Measurements from ENCODE around the gene MIPOL1. TPM values are rescaled to one million over a fixed set of nuclear protein-coding genes. Genes with fewer than 3 reads are reported as not detected.

MIPOL1 gene
- total RNA-seq, 2 experiments from 2014 or later = not detected

GRCh38 chr14:37483672-37484071 is 285.9 kb downstream of the MIPOL1 start:
- Histone ChIP-seq H3K79me2 (ENCODE audit: insufficient read depth, low read depth, low read length) (no peaks in the 10 kb centered on the region), H4K20me1 (ENCODE audit: insufficient read depth, low read length) (no peaks in the 10 kb centered on the region), H2AFZ (ENCODE audit: low read length) (no peak overlapping the region), H3K4me2 (ENCODE audit: low read length) (no peak overlapping the region), H3K9me3 (ENCODE audit: low read length) (no peaks in the 10 kb centered on the region), H3K27ac (ENCODE audit: low read depth, low read length, poor library complexity, severe bottlenecking) (no peak overlapping the region), H3K4me3 (ENCODE audit: low read depth, low read length, poor library complexity, severe bottlenecking) (no peak overlapping the region), H3K9me2 (ENCODE audit: insufficient read depth, low read length) (no peaks in the 10 kb centered on the region), H3K36me3 (ENCODE audit: insufficient read depth, low read length) (no peaks in the 10 kb centered on the region), H3K4me1 (ENCODE audit: insufficient read depth, low read length, poor library complexity, severe bottlenecking) (no peaks in the 10 kb centered on the region)
- ChIA-PET POLR2A (no interaction called here), CTCF (ENCODE audit: unreplicated experiment) (no interaction called here)
- no peak for DNase-seq (ENCODE audit: low spot score)
- no TSS peak for BruUV-seq (replicated peaks)
- intact Hi-C loops (cut with micrococcal nuclease; ENCODE audit: unreplicated experiment) = no loop called here
- TF ChIP-seq EZH2phosphoT487 (IDR thresholded peaks at IDR 0.05; ENCODE audit: borderline replicate concordance, low read depth, low read length) = no peak
- TF ChIP-seq CTCF (conservative IDR thresholded peaks at IDR 0.05; ENCODE audit: low read length) = no peak

GRCh38 chr14:37490607-37491006 is 292.9 kb downstream of the MIPOL1 start:
- H3K9me3 ChIP-seq (ENCODE audit: low read length) = no peaks in the 10 kb centered on the region
- no peak overlapping the region for H3K4me2 ChIP-seq (ENCODE audit: low read length)
- no peaks in the 10 kb centered on the region for H4K20me1 ChIP-seq (ENCODE audit: insufficient read depth, low read length)
- H3K79me2 ChIP-seq (ENCODE audit: insufficient read depth, low read depth, low read length) = no peaks in the 10 kb centered on the region
- ChIA-PET CTCF (ENCODE audit: unreplicated experiment) (no interaction called here), POLR2A (no interaction called here)
- no peak overlapping the region for H3K27ac ChIP-seq (ENCODE audit: low read depth, low read length, poor library complexity, severe bottlenecking)
- H3K4me3 ChIP-seq (ENCODE audit: low read depth, low read length, poor library complexity, severe bottlenecking) = no peak overlapping the region
- BruUV-seq (replicated peaks) = no TSS peak
- H2AFZ ChIP-seq (ENCODE audit: low read length) = no peak overlapping the region
- no peaks in the 10 kb centered on the region for H3K9me2 ChIP-seq (ENCODE audit: insufficient read depth, low read length)
- intact Hi-C loops (cut with micrococcal nuclease; ENCODE audit: unreplicated experiment) = no loop called here
- H3K4me1 ChIP-seq (ENCODE audit: insufficient read depth, low read length, poor library complexity, severe bottlenecking) = no peaks in the 10 kb centered on the region
- no peak for DNase-seq (ENCODE audit: low spot score)
- no peaks in the 10 kb centered on the region for H3K36me3 ChIP-seq (ENCODE audit: insufficient read depth, low read length)
- TF ChIP-seq CTCF (conservative IDR thresholded peaks at IDR 0.05; ENCODE audit: low read length) (no peak), EZH2phosphoT487 (IDR thresholded peaks at IDR 0.05; ENCODE audit: borderline replicate concordance, low read depth, low read length) (no peak)

GRCh38 chr14:37491076-37491475 is 293.3 kb downstream of the MIPOL1 start:
- no peaks in the 10 kb centered on the region for H3K4me1 ChIP-seq (ENCODE audit: insufficient read depth, low read length, poor library complexity, severe bottlenecking)
- ChIA-PET POLR2A (no interaction called here), CTCF (ENCODE audit: unreplicated experiment) (no interaction called here)
- no peaks in the 10 kb centered on the region for H3K79me2 ChIP-seq (ENCODE audit: insufficient read depth, low read depth, low read length)
- H3K27ac ChIP-seq (ENCODE audit: low read depth, low read length, poor library complexity, severe bottlenecking) = no peak overlapping the region
- H3K4me2 ChIP-seq (ENCODE audit: low read length) = no peak overlapping the region
- no peak for DNase-seq (ENCODE audit: low spot score)
- TF ChIP-seq CTCF (conservative IDR thresholded peaks at IDR 0.05; ENCODE audit: low read length) = no peak
- no peak for TF ChIP-seq EZH2phosphoT487 (IDR thresholded peaks at IDR 0.05; ENCODE audit: borderline replicate concordance, low read depth, low read length)
- no peaks in the 10 kb centered on the region for H4K20me1 ChIP-seq (ENCODE audit: insufficient read depth, low read length)
- no peak overlapping the region for H3K4me3 ChIP-seq (ENCODE audit: low read depth, low read length, poor library complexity, severe bottlenecking)
- BruUV-seq (replicated peaks) = no TSS peak
- intact Hi-C loops (cut with micrococcal nuclease; ENCODE audit: unreplicated experiment) = no loop called here
- no peaks in the 10 kb centered on the region for H3K9me3 ChIP-seq (ENCODE audit: low read length)
- H3K9me2 ChIP-seq (ENCODE audit: insufficient read depth, low read length) = no peaks in the 10 kb centered on the region
- H2AFZ ChIP-seq (ENCODE audit: low read length) = no peak overlapping the region
- no peaks in the 10 kb centered on the region for H3K36me3 ChIP-seq (ENCODE audit: insufficient read depth, low read length)
